NCI-H69 (cell line): ENCODE data around the gene CACUL1.
"Not testable (repeated sequence)": the region's sequence is repeated elsewhere in the genome, so short reads cannot be mapped to it uniquely, and the experiment has no call there.

Experiments used
- DNase-seq: peaks from one replicate; lab custom pipeline; 2025; lab: John Stamatoyannopoulos, UW

CACUL1 gene

DNA sequence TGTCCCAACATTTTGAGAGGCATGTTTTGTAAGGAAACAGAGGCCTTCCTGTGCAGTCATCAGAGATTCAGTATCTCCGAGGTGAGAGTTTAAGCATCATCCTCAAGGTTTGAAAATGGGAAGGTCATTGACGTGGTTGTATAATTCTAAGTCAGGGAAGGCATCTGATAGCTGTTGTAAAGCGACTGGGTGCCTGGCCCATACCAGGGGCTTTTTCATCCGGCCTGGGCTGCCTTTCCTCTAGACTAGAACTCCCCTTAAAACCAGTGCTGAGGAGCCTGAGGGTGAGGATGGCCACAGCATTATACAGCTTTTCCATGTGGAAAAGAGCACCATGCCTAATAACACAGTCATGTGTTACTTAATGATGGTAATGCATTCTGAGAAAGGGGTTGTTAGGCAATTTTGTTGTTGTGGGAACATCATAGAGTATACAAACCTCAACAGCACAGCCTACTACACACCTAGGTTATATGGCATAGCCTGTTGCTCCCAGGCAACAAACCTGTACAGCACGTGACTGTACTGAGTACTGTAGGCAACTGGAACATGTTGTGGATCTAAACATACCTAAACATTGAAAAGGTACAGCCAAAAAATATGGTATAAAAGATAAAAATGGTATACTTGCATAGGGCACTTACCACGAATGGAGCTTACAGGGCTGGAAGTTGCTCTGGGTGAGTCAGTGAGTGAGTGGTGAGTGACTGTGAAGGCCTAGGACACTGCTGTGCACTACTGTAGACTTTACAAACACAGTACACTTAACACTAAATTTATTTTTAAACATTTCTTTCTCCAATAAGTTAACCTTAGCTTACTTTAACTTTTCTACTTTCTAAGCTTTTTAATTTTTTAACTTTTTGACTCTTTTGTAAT lies 13.5 kb upstream of the CACUL1 start:
- DNase-seq = no peak

DNA sequence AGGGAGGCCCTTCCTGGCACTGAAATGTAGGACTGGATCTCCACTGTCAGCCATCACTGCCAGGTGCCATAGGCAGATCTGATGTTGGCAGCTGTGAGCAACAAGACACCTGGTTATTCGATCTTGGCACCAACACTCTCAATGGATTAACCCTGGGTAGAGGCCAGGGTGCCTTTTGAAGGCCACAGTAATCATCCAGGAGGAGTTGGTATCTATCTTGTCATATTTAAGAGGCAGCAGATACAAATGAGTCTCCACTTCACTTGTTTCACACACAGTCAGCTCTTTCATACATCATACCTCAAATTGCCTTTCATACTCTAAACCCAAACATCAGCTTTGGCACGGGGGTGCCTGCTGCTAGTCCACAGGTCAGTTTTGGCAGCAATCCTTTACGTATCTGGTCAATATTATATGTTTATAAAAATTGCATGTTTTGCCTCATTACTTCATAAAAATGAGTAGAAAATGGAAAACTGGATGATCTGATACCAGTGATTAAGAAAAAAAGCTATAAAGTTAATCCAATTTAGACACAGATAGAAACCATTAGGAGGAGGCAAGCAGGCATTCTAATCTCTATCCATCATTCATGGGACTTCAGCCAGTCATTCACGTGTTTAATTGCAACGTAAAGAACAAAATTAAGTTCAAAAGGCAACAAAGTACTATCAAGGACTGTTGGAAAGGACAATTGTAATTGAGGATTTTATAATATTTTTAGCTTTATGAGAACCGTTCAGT lies 12.7 kb upstream of the CACUL1 start:
- DNase-seq = no peak

DNA sequence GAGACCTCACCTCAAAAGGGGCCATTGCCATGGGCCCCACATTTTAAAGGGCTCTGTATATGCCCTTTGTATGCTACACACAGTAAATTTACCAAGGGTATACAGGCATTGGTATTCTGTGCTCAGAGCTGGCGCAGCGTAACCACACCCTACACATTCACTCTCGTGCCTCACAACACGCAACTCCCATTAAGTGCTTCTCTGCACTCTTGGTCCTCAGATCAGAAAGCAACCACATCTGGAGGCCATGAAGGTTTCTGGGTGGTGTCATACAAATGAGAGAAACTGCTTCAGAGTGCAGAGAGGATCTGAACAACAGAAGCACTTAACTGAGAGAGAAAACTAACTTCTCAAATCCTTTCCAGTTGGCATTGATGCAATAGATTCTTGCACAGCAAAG lies 9.4 kb upstream of the CACUL1 start:
- DNase-seq = no peak

DNA sequence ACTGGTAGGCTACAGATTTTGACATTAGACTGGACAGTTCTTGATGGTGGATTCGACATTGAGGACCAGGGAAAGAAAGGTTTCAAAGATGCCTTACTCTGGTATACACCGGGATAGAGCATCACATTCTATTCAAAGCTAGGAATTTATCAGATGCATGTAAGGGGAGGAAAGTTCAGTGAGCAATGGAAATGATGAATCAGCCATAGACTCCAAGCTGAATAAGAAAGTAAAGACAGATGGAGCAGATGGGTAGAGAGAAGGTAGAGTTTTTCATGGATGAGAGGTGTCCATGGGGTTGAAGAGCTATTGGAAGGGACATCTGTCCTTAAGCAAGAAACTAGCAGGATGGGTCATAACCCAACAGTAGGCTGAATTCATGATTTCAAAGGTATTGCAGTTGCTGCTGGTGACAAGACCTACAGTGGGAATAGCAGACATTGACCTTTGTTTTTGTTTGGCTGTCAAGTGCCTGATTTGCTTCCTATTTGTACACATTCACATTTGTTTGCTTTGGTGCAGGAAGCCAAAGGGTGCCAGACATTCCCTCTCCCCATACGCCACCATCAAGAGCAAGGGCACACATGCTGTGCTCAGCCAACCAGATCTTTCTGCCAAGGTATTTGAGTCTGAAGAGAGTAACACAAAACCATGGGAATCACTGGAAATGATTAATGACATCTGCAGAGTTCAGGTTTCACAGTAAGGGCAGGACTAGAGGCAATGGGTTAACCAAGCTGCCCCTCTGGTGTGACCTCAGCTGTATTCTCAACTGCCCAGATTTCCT lies 8.6 kb upstream of the CACUL1 start:
- peak; percentile 74 for DNase-seq

DNA sequence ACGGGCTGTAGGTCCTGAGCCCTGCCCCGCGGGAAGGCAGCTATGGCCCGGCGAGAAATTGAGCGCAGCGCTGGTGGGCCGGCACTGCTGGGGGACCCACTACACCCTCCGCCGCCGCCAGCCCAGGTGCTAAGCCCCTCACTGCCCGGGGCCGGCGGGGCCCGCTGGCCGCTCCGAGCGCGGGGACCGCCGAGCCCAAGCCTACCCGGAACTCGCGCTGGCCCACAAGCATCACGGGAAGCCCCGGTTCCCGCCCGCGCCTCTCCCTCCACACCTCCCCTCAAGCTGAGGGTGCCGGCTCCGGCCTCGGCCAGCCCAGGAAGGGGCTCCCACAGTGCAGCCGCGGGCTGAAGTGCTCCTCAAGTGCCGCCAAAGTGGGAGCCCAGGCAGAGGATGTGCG lies 5.5 kb upstream of the CACUL1 start:
- no peak for DNase-seq

DNA sequence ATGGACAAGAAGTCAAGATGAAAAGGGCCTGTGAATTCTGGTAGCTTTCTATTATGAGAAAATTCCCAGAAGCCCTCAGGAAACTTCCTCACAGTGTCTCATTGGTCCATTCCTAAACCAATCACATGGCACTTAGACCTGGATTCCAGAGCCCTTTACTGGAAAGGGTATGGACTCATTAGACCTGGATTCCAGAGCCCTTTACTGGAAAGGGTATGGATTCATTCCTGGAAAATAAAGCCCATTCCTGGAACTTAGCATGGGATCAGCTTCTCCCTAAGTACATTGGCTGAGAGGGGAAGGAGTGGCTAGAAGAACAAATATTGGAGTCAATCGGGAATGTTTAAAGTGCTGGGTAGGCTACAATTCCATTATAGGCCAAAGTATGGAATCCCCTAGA lies 3.7 kb upstream of the CACUL1 start:
- DNase-seq = no peak

GRCh38 chr10:118754229-118754555 lies 578 bp downstream of the CACUL1 start:
- DNase-seq = peak; percentile 73

GRCh38 chr10:118753331-118754228 lies 1.2 kb downstream of the CACUL1 start:
- DNase-seq = peak; percentile 24

DNA sequence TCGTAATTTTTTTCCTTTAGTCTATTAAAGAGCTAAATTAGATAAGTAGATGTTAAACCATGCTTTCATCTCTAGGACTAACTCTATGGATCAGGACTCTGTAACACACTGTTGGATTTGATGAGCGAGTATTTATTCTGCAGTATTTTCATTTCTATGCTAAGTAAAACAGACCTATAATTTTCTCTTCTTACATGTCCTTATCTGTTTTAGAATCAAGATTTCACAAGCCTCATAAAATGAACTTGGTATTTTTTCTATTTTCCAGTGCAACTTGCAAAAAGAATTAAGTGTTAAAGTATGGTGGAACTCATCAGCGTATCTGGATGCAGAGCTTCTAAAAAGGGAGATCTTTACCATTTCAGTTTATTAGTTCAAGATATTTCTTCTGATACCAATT lies 2.4 kb downstream of the CACUL1 start:
- DNase-seq = no peak

- no peak for DNase-seq
These were observed 3.5 kb downstream of the CACUL1 start for GRCh38 chr10:118751265-118751664.

DNA sequence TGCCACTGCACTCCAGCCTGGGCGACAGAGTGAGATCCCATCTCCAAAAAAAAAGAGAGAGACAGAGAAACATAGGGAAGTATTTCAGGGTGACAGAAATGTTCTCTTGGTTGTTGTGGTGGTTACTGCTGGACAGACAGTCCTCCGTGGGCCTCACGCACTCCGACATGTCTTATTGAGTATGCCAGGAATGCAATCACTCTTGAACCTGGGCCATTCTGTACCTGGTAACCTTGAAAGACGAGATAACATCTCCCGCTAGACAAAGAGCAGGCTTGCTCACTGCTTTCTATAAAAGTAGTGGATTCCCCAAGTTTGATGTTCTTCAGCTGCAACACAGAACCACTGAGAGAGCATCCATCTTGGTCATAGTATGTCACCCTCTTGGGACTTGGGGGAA lies 6.7 kb downstream of the CACUL1 start:
- DNase-seq = no peak

DNA sequence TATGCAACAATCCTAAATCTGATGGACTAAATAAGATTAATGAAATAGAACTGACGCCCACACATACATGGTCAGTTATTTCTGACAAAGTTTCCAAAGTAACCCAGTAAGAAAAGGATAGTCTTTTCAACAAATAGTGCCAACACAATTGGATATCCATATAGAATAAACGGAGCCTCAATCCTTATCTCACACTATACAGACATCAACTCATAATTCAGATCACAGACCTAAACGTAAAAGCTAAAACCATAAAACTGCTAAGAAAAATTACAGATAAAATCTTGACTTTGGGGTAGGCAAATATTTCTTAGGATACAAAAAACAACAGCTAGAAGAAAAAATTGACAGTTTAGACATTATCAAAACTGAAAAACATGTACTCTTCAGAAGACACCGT lies 8.5 kb downstream of the CACUL1 start:
- DNase-seq = no peak

GRCh38 chr10:118745056-118745455 lies 9.7 kb downstream of the CACUL1 start:
- no peak for DNase-seq

GRCh38 chr10:118744346-118744918 lies 10.3 kb downstream of the CACUL1 start:
- DNase-seq = not testable (repeated sequence)

GRCh38 chr10:118742782-118743181 lies 12.0 kb downstream of the CACUL1 start:
- no peak for DNase-seq

GRCh38 chr10:118742032-118742431 lies 12.7 kb downstream of the CACUL1 start:
- peak; percentile 5 for DNase-seq

- no peak for DNase-seq
These were observed 16.4 kb downstream of the CACUL1 start for GRCh38 chr10:118738406-118738805.

DNA sequence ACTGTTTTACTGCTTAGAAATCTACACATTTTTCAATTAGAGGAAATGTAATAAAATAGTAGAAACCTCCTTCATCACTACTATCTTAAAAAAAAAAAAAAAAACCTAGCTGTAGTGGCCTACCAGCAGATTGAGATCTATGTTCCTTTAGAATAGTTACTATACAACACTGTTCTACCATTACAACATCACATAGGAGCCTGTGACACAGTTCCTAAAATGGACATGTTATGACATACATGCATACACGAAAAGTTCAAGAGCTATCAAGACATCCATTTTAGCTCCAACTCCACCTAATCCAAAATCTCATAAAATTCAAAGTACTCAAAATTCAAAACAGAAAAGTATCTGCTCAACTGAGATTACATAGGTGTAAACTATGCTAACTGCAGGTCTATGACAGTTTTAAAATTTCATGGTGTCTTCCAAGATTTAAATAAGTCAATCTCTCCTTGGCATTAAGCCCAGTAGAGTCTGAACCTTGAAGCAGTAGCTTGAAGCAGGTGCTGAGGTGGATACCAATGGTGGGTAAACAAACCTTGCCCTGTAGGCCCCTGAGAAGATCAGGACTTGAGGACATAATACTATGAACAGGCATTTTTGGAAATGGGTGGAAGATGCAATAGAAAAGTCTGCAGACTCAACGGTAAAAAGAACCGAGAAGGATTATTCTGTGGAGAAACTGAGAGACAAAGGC lies 17.0 kb downstream of the CACUL1 start:
- DNase-seq = peak; percentile 38

DNA sequence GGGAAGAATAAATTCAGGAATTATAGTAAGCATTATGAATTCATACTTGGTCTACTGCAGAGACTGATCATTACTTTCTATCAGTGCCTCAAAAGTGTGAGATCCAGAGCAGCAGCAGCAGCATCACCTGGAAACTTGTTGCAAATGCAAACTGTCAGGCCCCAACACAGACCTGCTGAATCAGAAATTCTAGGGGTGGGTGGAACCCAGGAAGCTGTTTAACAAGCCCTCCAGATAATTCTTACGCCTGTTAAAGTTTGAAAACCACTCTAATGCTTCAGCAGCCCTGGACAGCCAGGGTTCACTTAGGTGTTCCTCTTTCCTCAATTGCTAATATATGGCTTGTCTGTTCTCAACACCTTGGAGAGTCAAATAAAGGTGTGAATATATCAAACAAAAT lies 19.5 kb downstream of the CACUL1 start:
- no peak for DNase-seq

GRCh38 chr10:118734475-118734874 lies 20.3 kb downstream of the CACUL1 start:
- DNase-seq = no peak
